SH-SY5Y (cell line): ENCODE results near the gene AAGAB.

Experiments
- GATA2 ChIP-seq: IDR thresholded peaks from 2 replicates; pipeline ENCODE4 v1.6.1; 2011; ENCODE audit warnings: mild to moderate bottlenecking, low read depth, low read length
- GATA3 ChIP-seq: IDR thresholded peaks from 2 replicates; pipeline ENCODE4 v1.6.1; 2011; ENCODE audit warnings: low read depth, mild to moderate bottlenecking, low read length, moderate library complexity

DNA sequence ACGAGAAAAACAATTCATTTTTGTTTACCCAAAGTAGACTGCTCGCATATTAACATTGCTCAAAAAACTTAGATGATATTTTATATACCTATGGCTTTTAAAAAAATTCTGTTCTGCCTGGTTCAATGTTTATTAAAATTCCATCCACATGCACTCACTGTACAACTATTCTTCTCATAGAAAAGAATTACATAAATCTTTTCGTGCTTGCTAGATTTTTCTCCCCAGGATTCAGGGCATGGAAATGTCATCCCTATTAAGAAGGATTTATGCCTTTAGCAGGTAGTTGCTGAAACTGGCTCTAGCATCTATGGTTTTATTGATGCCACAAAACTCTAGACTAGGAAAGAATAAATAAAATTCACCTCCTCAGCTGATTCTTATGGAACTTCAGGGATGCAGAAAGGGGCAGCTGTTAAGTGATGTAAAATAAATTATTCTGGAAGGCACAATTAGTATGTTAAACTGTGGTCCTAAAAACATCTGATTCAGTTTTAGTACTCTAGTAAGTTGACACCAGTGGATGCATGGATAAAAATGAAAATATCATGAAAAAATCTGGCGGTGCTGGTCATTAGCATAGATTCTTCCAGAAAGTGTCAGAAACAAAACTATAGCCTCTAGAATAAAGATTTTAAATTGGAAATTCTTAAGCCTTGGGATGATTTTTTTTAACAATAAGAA is 41.6 kb downstream of the AAGAB start:
- no peak for TF ChIP-seq GATA2
- TF ChIP-seq GATA3: no peak
